ENCODE results near the gene PLPP2.
A peak's percentile ranks its signal among the peaks of the same experiment; 100 is the strongest.

PLPP2 gene

DNA sequence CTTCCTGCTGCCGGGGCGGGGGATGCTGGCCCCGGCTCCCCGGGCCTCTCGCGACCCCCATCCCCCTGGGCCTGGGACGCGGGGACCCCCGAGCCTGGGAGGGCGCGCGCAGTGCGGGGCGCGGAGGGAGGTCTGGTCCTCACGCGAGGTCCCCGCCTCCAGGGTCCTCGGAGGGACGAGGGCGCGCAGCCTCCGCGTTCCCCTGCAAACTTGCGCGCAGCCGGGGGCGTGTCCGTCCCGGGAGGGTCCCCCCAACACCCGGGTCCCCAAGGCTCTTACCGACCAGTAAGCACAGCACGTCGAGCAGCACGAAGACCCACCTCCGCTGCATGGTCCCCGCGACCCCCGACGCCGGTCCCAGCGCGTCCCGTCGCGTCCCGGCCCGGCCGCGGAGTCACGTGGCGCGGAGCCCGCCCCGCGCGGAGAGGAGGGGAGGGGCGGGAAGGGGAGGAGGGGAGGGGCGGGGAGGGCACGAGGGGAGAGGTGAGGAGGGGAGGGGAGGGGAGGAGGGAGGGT lies at the start of gene PLPP2:
TSS of gene PLPP2 (minus strand) at position 398 of the 516 bp plus-strand sequence. CDS start at position 331, 67 bp downstream.
- DNase-seq (ENCODE audit: low spot score): peak; percentile 47

- no peak for DNase-seq (ENCODE audit: low spot score)
Measured at GRCh38 chr19:340620-341385, 49.6 kb upstream of the PLPP2 start.

- DNase-seq (ENCODE audit: low spot score): no peak
Measured at GRCh38 chr19:339262-339887, 48.2 kb upstream of the PLPP2 start.

- no peak for DNase-seq (ENCODE audit: low spot score)
Measured at GRCh38 chr19:338421-338820, 47.2 kb upstream of the PLPP2 start.

DNA sequence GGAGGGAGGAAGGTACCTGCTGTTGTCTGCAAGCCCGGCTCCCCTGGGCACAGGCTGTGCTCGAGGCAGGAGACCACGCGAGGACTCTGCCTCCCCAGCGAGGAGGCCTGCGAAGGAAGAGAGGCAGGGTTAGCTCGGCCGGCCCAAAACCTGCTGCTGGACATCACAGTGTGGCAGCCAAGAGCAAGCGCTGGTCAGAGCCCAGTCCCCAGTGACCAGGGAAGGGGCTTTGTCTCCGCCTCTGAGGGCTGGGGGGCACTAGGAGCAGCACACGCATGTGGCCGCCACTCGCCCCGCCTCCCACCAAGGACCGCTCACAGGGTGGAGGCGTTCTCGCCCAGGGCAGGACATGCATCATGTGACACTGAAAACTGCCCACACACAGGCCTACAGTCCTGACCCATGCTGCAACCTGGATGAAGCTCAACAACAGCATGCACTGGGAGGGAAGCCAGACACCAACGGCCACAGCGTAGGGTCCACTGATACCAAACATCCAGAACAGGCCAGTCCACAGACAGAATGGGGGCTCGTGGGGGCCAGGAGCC lies 44.9 kb upstream of the PLPP2 start:
- DNase-seq (ENCODE audit: low spot score): no peak

- DNase-seq (ENCODE audit: low spot score): no peak
Measured at GRCh38 chr19:335486-336066, 44.4 kb upstream of the PLPP2 start.

- no peak for DNase-seq (ENCODE audit: low spot score)
Measured at GRCh38 chr19:335072-335471, 43.9 kb upstream of the PLPP2 start.

DNA sequence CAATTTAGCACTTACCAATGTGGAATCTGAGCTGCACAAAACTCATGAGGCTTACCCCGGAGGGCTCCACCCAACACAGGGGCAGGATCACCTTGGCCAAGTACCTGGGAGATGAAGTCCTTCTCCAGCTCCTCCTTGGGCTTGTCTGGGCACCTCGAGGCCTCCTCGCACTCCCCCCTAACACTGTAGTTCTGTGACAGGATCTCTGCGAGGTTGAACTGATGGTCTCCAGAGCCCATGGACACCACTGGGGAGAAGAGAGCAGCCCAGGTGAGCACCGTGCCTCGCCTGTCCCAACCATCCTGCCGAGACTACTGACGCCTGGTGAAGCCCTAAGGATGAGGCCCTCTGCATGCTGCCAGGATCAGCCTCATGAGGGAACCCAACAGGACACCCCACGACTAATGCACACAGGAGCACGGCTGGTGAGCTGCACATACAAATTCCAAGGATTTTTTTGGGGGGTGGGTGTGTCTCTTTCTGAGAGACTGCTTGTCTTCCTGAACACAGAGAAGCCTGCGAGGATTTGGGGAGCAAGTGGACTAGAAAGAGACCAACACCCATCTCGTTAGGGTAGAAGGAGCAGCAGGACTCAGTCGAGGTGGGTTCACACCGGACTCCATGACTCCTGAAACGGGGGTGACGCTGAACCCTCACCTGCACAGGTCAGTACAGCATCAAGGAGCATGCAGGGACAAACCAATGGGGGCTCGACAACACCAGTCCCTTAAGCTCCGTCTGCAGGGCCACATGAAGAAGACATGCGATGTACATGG lies 43.3 kb upstream of the PLPP2 start:
- no peak for DNase-seq (ENCODE audit: low spot score)

DNA sequence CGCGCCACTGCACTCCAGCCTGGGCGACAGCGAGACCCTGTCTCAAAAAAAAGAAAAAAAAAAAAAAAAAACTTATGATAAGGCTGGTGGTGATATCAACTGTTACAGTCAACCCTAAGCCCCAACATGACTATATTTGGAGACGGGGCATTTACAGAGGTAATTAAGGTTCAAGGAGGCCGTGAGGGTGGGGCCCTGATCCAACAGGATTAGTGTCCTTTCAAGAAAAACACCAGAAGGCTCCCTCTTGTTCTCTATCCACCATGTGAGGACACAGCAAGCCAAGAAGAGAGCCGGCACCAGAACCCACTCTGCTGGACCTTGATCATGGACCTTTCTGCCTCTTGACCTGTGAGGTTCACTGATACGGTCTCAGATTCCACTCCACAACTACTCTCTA lies 39.3 kb upstream of the PLPP2 start:
- no peak for DNase-seq (ENCODE audit: low spot score)

DNA sequence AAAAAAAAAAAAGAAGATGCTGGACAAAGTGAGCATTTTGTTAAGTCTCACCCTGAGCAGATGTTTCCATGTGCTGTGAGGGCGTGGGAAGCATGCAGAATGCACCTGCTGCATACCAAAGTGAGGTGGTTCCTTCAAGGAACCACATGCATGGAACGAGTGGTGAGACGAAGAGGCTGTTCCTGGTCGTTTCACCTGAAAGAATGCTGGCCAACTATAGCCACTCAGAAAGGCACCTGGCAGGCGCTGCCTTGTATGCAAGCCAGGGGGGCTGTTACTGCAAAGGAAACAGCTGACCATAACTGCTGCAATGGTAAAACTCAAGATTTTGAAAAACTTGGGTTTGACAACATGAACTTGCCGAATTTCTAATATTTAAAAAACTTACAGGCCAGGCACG lies 38.7 kb upstream of the PLPP2 start:
- no peak for DNase-seq (ENCODE audit: low spot score)

DNA sequence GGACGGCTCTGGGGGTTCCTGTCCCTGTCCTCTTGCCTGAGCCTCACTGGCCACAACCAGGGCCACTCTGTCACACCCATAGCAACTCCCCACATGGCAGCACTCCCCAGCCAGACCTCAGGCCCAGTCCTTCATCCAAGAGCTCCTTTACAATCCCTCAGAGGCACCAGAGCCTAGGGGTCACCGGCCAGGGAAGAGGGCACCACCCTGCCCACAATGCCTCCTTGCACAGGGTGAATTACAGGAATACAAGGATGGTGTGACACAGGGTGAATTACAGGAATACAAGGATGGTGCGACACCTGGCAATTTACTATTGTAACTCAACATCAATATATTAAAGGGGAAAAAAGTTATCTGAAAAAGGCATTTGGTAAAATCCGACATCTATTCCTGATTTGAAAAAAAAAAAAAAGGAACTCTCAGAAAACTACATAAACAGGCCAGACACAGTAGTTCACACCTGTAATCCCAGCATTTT lies 36.9 kb upstream of the PLPP2 start:
- DNase-seq (ENCODE audit: low spot score): no peak

DNA sequence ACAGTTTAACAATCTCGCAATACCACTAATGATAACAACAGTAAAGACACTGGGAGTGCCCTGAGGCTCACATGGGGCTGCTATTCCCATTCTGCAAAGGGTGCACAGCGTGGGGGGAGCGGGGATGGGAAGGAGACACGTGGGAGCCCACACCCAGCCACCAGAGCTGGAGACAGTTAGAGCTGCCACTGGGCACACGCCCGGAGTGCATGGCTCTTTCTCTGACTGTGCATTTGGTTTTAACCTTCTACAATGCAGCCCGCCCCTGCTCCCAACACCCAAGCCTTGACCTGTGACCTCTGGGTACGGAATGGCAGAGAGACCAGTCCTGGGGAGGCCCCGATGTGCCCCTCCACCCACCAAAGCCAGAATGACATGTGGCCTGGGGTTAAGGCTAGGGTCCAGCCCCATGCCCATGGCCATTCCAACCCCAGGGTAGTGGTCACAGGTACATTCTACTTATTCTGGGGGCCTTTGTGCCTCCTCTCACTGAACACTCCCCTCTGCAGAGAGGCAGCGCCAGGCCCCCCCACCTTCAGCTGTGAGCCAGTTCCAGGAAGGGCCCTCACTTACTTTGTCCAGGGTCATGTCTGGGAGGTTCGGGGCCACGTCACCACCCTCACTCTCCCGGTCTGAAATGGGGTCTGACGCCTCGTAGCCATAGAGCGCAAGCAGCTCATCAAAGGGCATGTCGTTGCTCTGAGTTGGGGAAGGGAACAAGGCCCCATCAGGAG lies 36.3 kb upstream of the PLPP2 start:
- no peak for DNase-seq (ENCODE audit: low spot score)

DNA sequence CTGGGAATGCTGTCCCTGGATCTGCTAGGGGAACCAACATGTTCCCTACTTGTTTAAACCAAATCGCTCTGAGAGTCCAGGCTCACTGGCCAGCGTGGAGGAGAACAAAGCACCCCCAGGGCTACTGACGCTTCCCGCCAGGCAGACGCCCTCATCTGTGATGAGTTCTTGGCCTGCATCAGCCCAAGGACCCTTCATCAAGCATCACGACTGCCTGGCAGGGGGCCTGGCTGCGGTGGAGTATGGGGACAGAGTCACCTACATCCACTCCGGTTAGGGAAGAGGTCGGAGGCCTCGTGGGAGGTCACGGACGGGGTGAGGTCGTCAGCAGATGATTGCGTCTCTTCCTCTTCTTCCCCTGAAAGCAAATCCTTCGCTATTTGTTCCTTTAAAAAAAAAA lies 35.7 kb upstream of the PLPP2 start:
- DNase-seq (ENCODE audit: low spot score): no peak

GRCh38 chr19:325937-326565 lies 34.8 kb upstream of the PLPP2 start:
- no peak for DNase-seq (ENCODE audit: low spot score)

DNA sequence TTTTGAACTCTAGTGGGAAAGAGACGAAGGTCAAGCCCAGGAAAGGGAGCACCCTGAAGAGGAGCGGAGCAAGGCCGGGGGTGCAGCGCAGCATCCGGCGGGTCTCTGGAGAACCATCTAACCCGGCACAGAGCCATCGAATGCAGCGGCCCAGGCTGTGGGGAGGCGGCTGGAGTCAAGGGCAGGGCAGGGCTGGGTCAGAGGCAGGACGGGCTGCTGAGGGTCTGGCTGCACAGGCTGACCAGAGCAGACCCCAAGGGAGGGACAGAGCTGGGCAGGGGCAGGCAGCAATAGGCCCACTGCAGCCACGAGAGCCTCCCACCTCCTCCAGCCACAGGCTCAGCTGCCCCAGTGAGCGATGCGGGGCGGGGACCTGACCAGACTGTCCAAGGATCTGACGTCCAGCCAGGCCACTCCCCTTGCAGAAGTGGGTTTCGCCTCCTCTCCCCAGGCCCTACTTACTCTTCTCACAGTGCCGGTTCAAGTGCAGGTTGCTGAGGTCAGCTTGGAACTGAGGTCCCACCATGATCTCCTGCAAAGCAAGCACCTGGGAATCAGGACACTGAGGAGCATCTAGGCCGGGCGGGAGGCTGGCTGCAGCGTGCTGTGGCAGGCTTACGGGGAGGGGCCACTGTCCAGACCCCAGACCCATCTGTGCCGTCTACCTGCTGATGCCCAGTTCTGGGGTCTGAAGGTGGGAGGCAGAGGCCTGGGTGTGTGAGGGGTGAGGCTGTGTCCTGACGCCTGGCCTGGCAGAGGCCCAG lies 34.2 kb upstream of the PLPP2 start:
- no peak for DNase-seq (ENCODE audit: low spot score)

- DNase-seq (ENCODE audit: low spot score): no peak
Measured at GRCh38 chr19:324716-325115, 33.5 kb upstream of the PLPP2 start.

DNA sequence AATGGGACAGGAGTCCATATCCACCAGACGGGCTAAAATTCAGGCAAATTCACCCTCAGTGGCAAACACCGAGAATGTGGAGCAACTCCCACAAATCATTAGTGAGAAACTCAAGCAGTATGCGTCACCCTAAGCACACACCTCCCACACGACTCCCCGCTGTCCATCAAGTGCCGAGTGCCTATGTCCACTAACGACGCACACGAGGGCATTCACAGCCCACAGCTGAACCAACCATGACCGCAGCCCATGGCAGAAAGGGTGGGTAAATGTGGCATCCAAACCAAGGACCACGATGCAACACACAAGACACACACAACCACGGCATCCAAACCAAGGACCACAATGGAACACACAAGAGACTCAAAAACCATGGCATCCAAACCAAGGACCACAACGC lies 31.4 kb upstream of the PLPP2 start:
- DNase-seq (ENCODE audit: low spot score): no peak

- DNase-seq (ENCODE audit: low spot score): no peak
Measured at GRCh38 chr19:318509-318774, 27.2 kb upstream of the PLPP2 start.

DNA sequence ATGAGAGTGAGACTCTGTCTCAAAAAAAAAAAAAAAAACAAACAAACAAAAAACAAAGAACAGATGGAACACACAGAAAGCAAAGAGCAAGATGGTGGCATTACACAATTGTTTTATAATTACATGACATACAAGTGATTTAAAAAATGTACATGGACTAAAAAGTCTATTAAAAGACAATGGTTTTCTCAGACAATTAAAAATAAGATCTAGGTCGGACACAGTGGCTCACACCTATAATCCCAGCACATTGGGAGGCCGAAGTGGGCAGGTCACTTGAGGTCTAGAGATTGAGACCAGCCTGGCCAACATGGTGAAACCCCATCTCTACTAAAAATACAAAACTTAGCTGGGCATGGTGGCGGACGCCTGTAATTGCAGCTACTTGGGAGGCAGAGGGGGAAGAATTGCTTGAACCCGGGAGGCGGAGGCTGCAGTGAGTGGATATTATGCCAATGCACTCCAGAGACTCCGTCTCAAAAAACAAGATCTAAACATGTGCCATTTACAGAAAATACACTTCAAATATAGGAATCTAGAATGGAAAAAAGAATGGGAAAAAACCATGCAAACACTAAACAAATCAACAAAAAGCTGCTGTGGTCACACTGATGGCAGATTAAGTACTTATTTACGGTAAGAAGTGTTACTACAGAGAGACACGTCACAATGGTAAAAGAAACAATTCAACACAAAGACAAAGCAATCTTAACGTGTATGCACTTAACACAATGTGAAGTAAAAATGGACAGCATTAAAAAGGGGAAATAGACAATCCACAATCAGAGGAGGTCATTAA lies 26.7 kb upstream of the PLPP2 start:
- DNase-seq (ENCODE audit: low spot score): no peak
